Nephron (organoid): ENCODE data around the gene WNT9B.
"Not testable (repeated sequence)": the region's sequence is repeated elsewhere in the genome, so short reads cannot be mapped to it uniquely, and the experiment has no call there.

ENCODE experiments used
- H3K27ac Mint-ChIP-seq, 3 experiments: 2 replicates each; pipeline ENCODE4 v1.8.0; 2020; ENCODE audit warnings: mixed read lengths in 3 of 3, mild to moderate bottlenecking in 2 of 3, moderate library complexity in 1 of 3
- H3K27me3 Mint-ChIP-seq: 2 replicates; pipeline ENCODE4 v1.8.0; 2021; ENCODE audit warnings: low read depth, mild to moderate bottlenecking, moderate library complexity, mixed read lengths
- H3K36me3 Mint-ChIP-seq: 2 replicates; pipeline ENCODE4 v1.8.0; 2020; ENCODE audit warnings: low read depth, mixed read lengths
- H3K4me1 Mint-ChIP-seq: 2 replicates; pipeline ENCODE4 v1.8.0; 2020; ENCODE audit warnings: mixed read lengths
- H3K4me3 Mint-ChIP-seq, 3 experiments: 2 replicates each; pipeline ENCODE4 v1.8.0; 2020; ENCODE audit warnings: mild to moderate bottlenecking in 3 of 3, mixed read lengths in 3 of 3, moderate library complexity in 2 of 3
- H3K9me3 Mint-ChIP-seq: 2 replicates; pipeline ENCODE4 v1.8.0; 2020; ENCODE audit warnings: mixed read lengths
- CTCF ChIP-seq, 3 experiments: fragments of 200-600 bp; sonication (generic); IDR thresholded peaks; one replicate each; pipeline ENCODE4 v1.5.0; 2021; ENCODE audit warnings: antibody characterized with exemption in 3 of 3; ENCODE audit not compliant: unreplicated experiment in 3 of 3

The WNT9B gene

GRCh38 chr17:46915596-46915995 is 64.2 kb downstream of the WNT9B start:
- no peak for TF ChIP-seq CTCF (IDR thresholded peaks at IDR 0.05; ENCODE audit: unreplicated experiment in 3 of 3)
- no peaks in the 10 kb centered on the region for H3K4me1 Mint-ChIP-seq
- peaks cover 16% of the 10 kb centered on the region for H3K27me3 Mint-ChIP-seq
- no peak overlapping the region for H3K4me3 Mint-ChIP-seq
- H3K36me3 Mint-ChIP-seq, result no peaks in the 10 kb centered on the region
- no peaks in the 10 kb centered on the region for H3K9me3 Mint-ChIP-seq
- no peak overlapping the region for H3K27ac Mint-ChIP-seq

DNA sequence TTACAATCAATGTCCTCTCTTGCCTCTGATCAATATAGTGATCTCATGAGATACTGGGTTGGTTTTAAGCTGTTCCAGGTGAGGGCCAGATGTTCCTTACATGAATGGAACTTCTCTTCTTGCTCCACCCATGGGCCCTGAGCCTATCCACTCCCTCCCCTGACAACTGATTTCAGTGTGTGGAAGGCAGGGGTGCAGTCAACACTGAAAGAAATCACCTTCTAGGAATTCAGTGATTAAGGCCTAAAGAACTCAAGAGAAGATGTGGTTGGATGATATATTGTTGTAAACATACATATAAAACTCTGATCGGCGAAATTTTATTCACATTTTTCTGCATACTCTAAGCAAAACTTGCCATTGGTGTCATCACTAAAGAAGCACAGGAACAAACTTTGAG is 64.8 kb downstream of the WNT9B start:
- no peaks in the 10 kb centered on the region for H3K4me1 Mint-ChIP-seq
- no peak overlapping the region for H3K27ac Mint-ChIP-seq
- TF ChIP-seq CTCF (IDR thresholded peaks at IDR 0.05; ENCODE audit: unreplicated experiment in 3 of 3), result no peak
- peaks cover 13% of the 10 kb centered on the region for H3K27me3 Mint-ChIP-seq
- no peaks in the 10 kb centered on the region for H3K9me3 Mint-ChIP-seq
- no peak overlapping the region for H3K4me3 Mint-ChIP-seq
- H3K36me3 Mint-ChIP-seq, result no peaks in the 10 kb centered on the region

DNA sequence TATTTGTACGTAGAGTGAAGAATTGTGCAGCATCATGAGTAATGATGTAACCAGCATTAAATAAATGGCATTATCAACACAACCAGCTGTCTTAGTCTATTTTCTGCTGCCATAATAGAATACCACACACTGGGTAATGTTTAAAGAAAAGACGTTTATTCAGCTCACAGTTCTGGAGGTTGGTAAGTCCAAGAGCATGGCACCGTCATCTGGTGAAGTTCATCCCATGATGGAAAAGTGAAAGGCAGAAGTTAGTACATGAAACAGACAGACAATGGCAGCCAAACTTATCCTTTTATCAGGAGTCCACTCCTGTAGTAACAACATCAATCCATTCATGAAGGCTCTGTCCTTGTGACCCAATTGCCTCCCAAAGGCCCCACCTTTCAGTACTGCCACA is 65.2 kb downstream of the WNT9B start:
- Mint-ChIP-seq H3K27ac (no peak overlapping the region), H3K36me3 (no peaks in the 10 kb centered on the region), H3K4me1 (no peaks in the 10 kb centered on the region), H3K27me3 (peaks cover 13% of the 10 kb centered on the region), H3K9me3 (no peaks in the 10 kb centered on the region), H3K4me3 (no peak overlapping the region)
- TF ChIP-seq CTCF (IDR thresholded peaks at IDR 0.05; ENCODE audit: unreplicated experiment in 3 of 3), result no peak

- Mint-ChIP-seq H3K4me3 (no peak overlapping the region), H3K27me3 (peaks cover 13% of the 10 kb centered on the region), H3K9me3 (no peaks in the 10 kb centered on the region), H3K4me1 (no peaks in the 10 kb centered on the region), H3K27ac (no peak overlapping the region), H3K36me3 (no peaks in the 10 kb centered on the region)
- TF ChIP-seq CTCF (IDR thresholded peaks at IDR 0.05; ENCODE audit: unreplicated experiment in 3 of 3), result no peak
Observed at GRCh38 chr17:46917041-46917440, 65.7 kb downstream of the WNT9B start.

DNA sequence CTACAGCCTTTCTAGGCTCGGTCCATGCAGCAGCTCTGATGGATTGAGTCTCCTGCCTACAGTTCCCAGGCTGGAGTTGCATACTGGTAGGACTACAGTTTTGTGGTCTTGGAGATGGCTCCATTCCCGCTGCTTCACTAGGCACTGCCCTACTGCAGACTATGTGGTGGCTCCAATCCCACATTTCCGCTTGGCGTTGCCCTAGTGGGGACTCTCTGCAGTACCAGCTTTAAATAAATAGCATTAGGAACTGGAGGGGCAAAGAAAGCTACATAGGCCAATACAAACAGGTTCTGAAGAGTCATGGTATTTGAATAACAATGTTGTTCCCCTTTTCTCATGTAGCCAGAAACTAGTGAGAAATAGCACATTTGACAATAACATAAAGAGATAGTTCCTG is 66.1 kb downstream of the WNT9B start:
- peaks cover 10% of the 10 kb centered on the region for H3K27me3 Mint-ChIP-seq
- no peaks in the 10 kb centered on the region for H3K4me1 Mint-ChIP-seq
- TF ChIP-seq CTCF (IDR thresholded peaks at IDR 0.05; ENCODE audit: unreplicated experiment in 3 of 3), result no peak
- H3K27ac Mint-ChIP-seq, result no peak overlapping the region
- H3K36me3 Mint-ChIP-seq, result no peaks in the 10 kb centered on the region
- H3K4me3 Mint-ChIP-seq, result no peak overlapping the region
- H3K9me3 Mint-ChIP-seq, result no peaks in the 10 kb centered on the region

DNA sequence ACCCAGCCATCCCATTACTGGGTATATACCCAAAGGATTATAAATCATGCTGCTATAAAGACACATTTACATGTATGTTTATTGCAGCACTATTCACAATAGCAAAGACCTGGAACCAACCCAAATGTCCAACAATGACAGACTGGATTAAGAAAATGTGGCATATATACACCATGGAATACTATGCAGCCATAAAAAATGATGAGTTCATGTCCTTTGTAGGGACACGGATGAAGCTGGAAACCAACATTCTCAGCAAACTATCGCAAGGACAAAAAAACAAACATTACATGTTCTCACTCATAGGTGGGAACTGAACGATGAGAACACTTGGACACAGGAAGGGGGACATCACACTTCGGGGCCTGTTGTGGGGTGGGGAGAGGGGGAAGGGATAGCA is 70.6 kb downstream of the WNT9B start:
- Mint-ChIP-seq H3K4me1 (peaks cover 32% of the 10 kb centered on the region), H3K4me3 (peak overlapping the region; percentile 78 to 88 (median 85)), H3K27ac (peak overlapping the region; percentile 68 to 100 (median 100))
- H3K27me3 Mint-ChIP-seq, H3K9me3 Mint-ChIP-seq, H3K36me3 Mint-ChIP-seq: not testable (repeated sequence)

DNA sequence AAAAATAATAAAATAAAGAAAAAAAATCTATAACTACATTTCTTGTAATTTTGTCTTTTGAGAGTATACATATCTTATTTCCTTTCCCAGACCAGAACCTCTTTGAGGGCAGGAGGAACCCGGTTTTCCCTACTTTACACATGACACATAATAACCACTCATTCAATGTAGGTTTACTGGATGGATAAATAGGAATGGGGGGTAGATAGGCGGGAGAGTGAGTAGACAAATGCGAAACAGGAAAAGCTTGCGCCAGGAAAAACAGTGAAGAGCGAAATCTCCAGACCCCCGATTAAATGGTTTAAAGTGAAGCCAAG is 71.1 kb downstream of the WNT9B start:
- peaks cover 32% of the 10 kb centered on the region for H3K4me1 Mint-ChIP-seq
- no peaks in the 10 kb centered on the region for H3K36me3 Mint-ChIP-seq
- no peaks in the 10 kb centered on the region for H3K27me3 Mint-ChIP-seq
- no peaks in the 10 kb centered on the region for H3K9me3 Mint-ChIP-seq
- no peak for TF ChIP-seq CTCF (IDR thresholded peaks at IDR 0.05; ENCODE audit: unreplicated experiment in 3 of 3)
- peak overlapping the region; percentile 100 for H3K27ac Mint-ChIP-seq
- H3K4me3 Mint-ChIP-seq, result peak overlapping the region; percentile 86 to 93 (median 92)
